Neural progenitor cell (in vitro differentiated cells): ENCODE data around the gene ELP5. TPM values are rescaled to one million over a fixed set of nuclear protein-coding genes. Genes with fewer than 3 reads are reported as not detected.

Experiments used
- DNase-seq: peaks from one replicate; pipeline ENCODE4 v3.0.0-alpha.2; 2016; ENCODE audit warnings: low spot score
- H2AFZ ChIP-seq: fragments of 200-600 bp; sonication (generic); replicated peaks from 2 replicates; pipeline ENCODE4 v1.6.1; 2016; ENCODE audit warnings: antibody characterized with exemption
- H3F3A ChIP-seq: fragments of 200-600 bp; sonication (generic); 2 replicates; pipeline ENCODE4 v1.6.1; 2016; ENCODE audit warnings: antibody characterized with exemption, low read depth
- H3K27ac ChIP-seq: fragments of 200-600 bp; sonication (generic); 2 replicates; pipeline ENCODE4 v1.5.1; 2016; ENCODE audit warnings: mild to moderate bottlenecking
- H3K27me3 ChIP-seq: fragments of 200-600 bp; sonication (generic); 2 replicates; pipeline ENCODE4 v1.6.1; 2016; ENCODE audit warnings: mild to moderate bottlenecking, moderate library complexity
- H3K36me3 ChIP-seq: fragments of 200-600 bp; sonication (generic); 2 replicates; pipeline ENCODE4 v1.5.1; 2016
- H3K4me1 ChIP-seq: fragments of 200-600 bp; sonication (generic); 2 replicates; pipeline ENCODE4 v1.6.1; 2016; ENCODE audit warnings: mixed run types
- H3K4me2 ChIP-seq: fragments of 200-600 bp; sonication (generic); 2 replicates; pipeline ENCODE4 v1.6.1; 2016
- H3K4me3 ChIP-seq: fragments of 200-600 bp; sonication (generic); 2 replicates; pipeline ENCODE4 v1.5.1; 2016
- H3K79me2 ChIP-seq: fragments of 200-600 bp; sonication (generic); 2 replicates; pipeline ENCODE4 v1.6.1; 2016; ENCODE audit warnings: low read depth
- H3K9ac ChIP-seq: fragments of 200-600 bp; sonication (generic); 2 replicates; pipeline ENCODE4 v1.6.1; 2016
- H3K9me3 ChIP-seq: fragments of 200-600 bp; sonication (generic); 2 replicates; pipeline ENCODE4 v1.5.1; 2016; ENCODE audit warnings: low read depth
- H4K20me1 ChIP-seq: fragments of 200-600 bp; sonication (generic); 2 replicates; pipeline ENCODE4 v1.6.1; 2016; ENCODE audit warnings: low read depth
- H3K27ac Mint-ChIP-seq: 3 replicates; pipeline ENCODE4 v1.8.0; 2021; ENCODE audit warnings: mixed read lengths
- H3K27me3 Mint-ChIP-seq: 2 replicates; pipeline ENCODE4 v1.8.0; 2022; ENCODE audit warnings: low read depth, mild to moderate bottlenecking, inconsistent platforms, moderate library complexity, mixed read lengths; ENCODE audit not compliant: insufficient read depth
- H3K36me3 Mint-ChIP-seq: 3 replicates; pipeline ENCODE4 v1.8.0; 2021; ENCODE audit warnings: mixed read lengths
- H3K4me1 Mint-ChIP-seq: 3 replicates; pipeline ENCODE4 v1.8.0; 2021; ENCODE audit warnings: mixed read lengths
- H3K4me3 Mint-ChIP-seq: 3 replicates; pipeline ENCODE4 v1.8.0; 2021; ENCODE audit warnings: mild to moderate bottlenecking, moderate library complexity, mixed read lengths
- H3K9me3 Mint-ChIP-seq: 3 replicates; pipeline ENCODE4 v1.8.0; 2020; ENCODE audit warnings: mixed read lengths
- EZH2 ChIP-seq: fragments of 200-600 bp; sonication (generic); IDR thresholded peaks from 2 replicates; pipeline ENCODE4 v1.6.1; 2017; ENCODE audit warnings: antibody characterized with exemption, mild to moderate bottlenecking, moderate library complexity
- EZH2phosphoT487 ChIP-seq: fragments of 200-600 bp; sonication (generic); IDR thresholded peaks from 2 replicates; pipeline ENCODE4 v1.6.1; 2017; ENCODE audit warnings: antibody characterized with exemption
- total RNA-seq: library from RNA; depleted of rRNA; stranded (reverse); fragments of >200 nt; gene quantifications from 2 replicates; pipeline ENCODE4 v1.2.3, GENCODE V29; 2015; ENCODE audit warnings: low replicate concordance
- TF ChIP-seq, protein P1 (sequence below): fragments of 200-600 bp; sonication (generic); IDR thresholded peaks from 2 replicates; pipeline ENCODE4 v1.5.1; 2017; ENCODE audit warnings: antibody characterized with exemption, mild to moderate bottlenecking

The ELP5 gene
- total RNA-seq, 1 donor from 2014 or later, result 17.5 TPM

DNA sequence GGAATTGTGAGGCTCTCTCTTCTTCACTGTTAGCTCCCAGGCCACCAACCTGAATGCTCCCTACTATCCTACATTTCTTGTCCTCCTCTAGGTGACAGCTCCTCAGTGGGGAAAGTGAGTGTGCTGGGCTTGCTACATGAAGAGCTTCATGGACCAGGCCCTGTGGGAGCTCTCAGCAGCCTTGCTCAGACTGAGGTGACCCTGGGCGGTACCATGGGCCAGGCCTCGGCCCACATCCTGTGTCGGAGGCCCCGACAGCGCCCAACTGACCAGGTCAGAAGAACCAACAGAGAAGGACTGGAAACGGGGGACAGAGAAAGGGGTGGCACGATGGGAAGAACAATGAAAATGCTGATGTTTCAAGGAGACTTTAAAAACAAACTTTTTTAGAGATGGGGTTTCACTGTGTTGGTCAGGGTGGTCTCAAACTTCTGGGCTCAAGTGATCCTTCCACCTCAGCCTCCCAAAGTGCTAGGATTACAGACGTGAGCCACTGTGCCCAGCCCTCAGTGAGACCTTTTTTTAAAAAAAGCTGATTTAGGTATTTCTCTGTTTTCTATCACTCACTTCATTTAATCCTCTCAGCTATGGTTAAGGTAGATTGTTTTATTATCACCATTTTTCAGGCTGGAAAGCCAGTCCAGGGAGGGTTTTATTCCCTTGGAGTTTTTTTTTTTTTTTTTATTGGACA lies 4.9 kb downstream of the ELP5 start:
- peaks cover 11% of the 10 kb centered on the region for H4K20me1 ChIP-seq
- peak overlapping the region; percentile 60 for H3K4me3 Mint-ChIP-seq
- H3K4me1 ChIP-seq, result peaks cover 5% of the 10 kb centered on the region
- no peaks in the 10 kb centered on the region for H3K9me3 Mint-ChIP-seq
- H3K4me1 Mint-ChIP-seq, result peaks cover 10% of the 10 kb centered on the region
- peaks cover 28% of the 10 kb centered on the region for H3F3A ChIP-seq
- TF ChIP-seq EZH2, result no peak
- TF ChIP-seq EZH2phosphoT487, result no peak
- no peak overlapping the region for H3K4me2 ChIP-seq
- no peaks in the 10 kb centered on the region for H3K9me3 ChIP-seq
- H3K36me3 Mint-ChIP-seq, result peaks cover 26% of the 10 kb centered on the region
- H3K27me3 Mint-ChIP-seq, result peaks cover 26% of the 10 kb centered on the region
- H3K4me3 ChIP-seq, result no peak overlapping the region
- H3K27ac ChIP-seq, result no peak overlapping the region
- H3K27me3 ChIP-seq, result peaks cover 23% of the 10 kb centered on the region
- H3K27ac Mint-ChIP-seq, result no peak overlapping the region
- H2AFZ ChIP-seq, result no peak overlapping the region
- no peak overlapping the region for H3K9ac ChIP-seq
- H3K36me3 ChIP-seq, result peaks cover 3% of the 10 kb centered on the region
- peaks cover 12% of the 10 kb centered on the region for H3K79me2 ChIP-seq
- DNase-seq, result no peak

DNA sequence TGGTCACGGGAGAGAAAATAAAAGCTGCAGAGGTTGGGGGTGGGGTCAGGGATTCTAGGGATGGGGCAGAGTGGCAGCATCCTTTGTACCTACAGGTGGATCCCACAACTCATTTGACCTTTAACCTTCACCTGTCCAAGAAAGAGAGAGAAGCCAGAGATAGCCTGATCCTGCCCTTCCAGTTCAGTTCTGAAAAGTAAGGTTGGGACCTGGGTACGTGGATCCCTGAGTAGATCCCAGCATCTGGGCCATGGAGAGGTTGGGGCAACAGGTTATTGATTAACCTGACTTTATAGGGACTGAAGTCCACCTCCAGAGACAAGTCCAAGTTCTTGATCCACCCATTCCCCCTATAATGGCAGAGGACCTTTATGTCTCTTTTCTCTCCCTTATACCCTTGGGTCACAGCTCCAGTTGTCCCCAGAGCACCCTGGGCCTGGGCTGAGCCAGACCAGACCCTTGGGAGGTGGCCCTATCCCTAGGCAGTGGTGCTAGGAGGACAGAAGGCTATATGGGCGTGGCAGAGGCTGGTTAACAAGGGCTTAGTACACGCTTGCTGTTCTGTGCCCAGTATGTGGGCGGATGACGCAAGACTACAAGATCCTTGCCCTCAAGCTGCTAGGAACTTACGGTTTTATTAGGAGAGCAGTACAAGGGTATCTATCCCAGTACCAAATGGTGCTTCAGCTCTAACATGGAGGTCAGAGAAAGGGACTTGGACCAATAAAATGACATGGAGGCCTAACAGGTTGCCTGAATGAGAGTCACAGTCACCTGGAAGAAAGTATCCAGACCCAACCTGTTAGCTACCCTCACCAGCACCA lies 6.9 kb downstream of the ELP5 start:
- no peak for TF ChIP-seq EZH2
- no peak for TF ChIP-seq EZH2phosphoT487
- TF ChIP-seq, protein P1, sequence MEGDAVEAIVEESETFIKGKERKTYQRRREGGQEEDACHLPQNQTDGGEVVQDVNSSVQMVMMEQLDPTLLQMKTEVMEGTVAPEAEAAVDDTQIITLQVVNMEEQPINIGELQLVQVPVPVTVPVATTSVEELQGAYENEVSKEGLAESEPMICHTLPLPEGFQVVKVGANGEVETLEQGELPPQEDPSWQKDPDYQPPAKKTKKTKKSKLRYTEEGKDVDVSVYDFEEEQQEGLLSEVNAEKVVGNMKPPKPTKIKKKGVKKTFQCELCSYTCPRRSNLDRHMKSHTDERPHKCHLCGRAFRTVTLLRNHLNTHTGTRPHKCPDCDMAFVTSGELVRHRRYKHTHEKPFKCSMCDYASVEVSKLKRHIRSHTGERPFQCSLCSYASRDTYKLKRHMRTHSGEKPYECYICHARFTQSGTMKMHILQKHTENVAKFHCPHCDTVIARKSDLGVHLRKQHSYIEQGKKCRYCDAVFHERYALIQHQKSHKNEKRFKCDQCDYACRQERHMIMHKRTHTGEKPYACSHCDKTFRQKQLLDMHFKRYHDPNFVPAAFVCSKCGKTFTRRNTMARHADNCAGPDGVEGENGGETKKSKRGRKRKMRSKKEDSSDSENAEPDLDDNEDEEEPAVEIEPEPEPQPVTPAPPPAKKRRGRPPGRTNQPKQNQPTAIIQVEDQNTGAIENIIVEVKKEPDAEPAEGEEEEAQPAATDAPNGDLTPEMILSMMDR, result no peak
- Mint-ChIP-seq H3K9me3 (no peaks in the 10 kb centered on the region), H3K4me1 (peaks cover 10% of the 10 kb centered on the region), H3K4me3 (no peak overlapping the region), H3K36me3 (peaks cover 26% of the 10 kb centered on the region), H3K27me3 (peaks cover 40% of the 10 kb centered on the region), H3K27ac (no peak overlapping the region)
- Histone ChIP-seq H3K79me2 (no peaks in the 10 kb centered on the region), H3K27ac (no peak overlapping the region), H3K4me2 (no peak overlapping the region), H3K4me1 (peaks cover 14% of the 10 kb centered on the region), H3K27me3 (peaks cover 43% of the 10 kb centered on the region), H2AFZ (no peak overlapping the region), H3K36me3 (peaks cover 3% of the 10 kb centered on the region), H3K9me3 (no peaks in the 10 kb centered on the region), H4K20me1 (peaks cover 11% of the 10 kb centered on the region), H3F3A (peaks cover 29% of the 10 kb centered on the region), H3K4me3 (no peak overlapping the region), H3K9ac (no peak overlapping the region)
- DNase-seq, result no peak

DNA sequence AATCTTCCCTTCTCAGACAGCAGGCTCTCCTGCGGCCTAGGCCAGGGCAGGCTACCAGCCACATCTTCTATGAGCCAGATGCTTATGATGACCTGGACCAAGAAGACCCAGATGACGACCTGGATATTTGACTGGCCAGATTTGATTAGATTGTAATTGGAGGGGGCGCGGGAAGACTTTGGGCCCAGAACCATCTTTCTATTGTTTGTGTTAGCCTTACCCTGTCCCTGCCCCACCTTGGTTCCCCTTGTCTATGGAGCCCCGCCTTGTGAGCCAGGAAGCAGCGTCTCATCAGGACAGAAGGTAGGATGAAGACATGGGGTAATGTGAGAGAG lies 7.5 kb downstream of the ELP5 start:
- no peak overlapping the region for H3K4me3 Mint-ChIP-seq
- Histone ChIP-seq H3K4me3 (no peak overlapping the region), H3F3A (peaks cover 29% of the 10 kb centered on the region), H3K9me3 (no peaks in the 10 kb centered on the region), H3K9ac (no peak overlapping the region), H3K27ac (no peak overlapping the region), H4K20me1 (peaks cover 11% of the 10 kb centered on the region), H3K4me2 (no peak overlapping the region), H3K27me3 (peaks cover 49% of the 10 kb centered on the region), H3K79me2 (no peaks in the 10 kb centered on the region), H2AFZ (no peak overlapping the region), H3K36me3 (no peaks in the 10 kb centered on the region), H3K4me1 (peaks cover 14% of the 10 kb centered on the region)
- TF ChIP-seq, protein P1, result no peak
- TF ChIP-seq EZH2 (no peak), EZH2phosphoT487 (no peak)
- H3K9me3 Mint-ChIP-seq, result no peaks in the 10 kb centered on the region
- H3K27ac Mint-ChIP-seq, result no peak overlapping the region
- peaks cover 25% of the 10 kb centered on the region for H3K36me3 Mint-ChIP-seq
- peaks cover 8% of the 10 kb centered on the region for H3K4me1 Mint-ChIP-seq
- peaks cover 46% of the 10 kb centered on the region for H3K27me3 Mint-ChIP-seq
- no peak for DNase-seq

DNA sequence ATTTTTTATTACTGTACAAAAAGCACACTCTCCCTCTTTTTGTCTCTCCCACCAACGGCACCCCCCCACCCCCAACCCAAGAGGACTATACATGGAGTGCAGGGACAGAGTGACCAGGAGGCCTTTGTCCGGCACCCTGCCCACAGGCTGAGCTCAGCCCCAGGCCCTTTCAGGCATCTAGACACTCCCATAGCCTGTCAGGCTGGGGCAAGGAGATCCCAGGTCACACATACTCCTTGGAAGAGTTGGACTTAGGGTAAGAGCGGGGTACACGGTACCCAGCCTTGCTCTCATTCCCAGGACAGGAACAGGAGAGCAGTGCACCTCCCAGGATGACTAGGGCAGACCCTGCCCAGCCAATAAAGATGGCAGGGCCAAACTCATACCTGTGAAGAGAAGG lies 8.1 kb downstream of the ELP5 start:
- Histone ChIP-seq H3K9me3 (no peaks in the 10 kb centered on the region), H3K79me2 (no peaks in the 10 kb centered on the region), H3F3A (peaks cover 29% of the 10 kb centered on the region), H3K9ac (no peak overlapping the region), H3K36me3 (no peaks in the 10 kb centered on the region), H3K4me3 (no peak overlapping the region), H2AFZ (no peak overlapping the region), H3K27ac (no peak overlapping the region), H3K27me3 (peaks cover 49% of the 10 kb centered on the region), H3K4me1 (peaks cover 14% of the 10 kb centered on the region), H3K4me2 (no peak overlapping the region), H4K20me1 (peaks cover 11% of the 10 kb centered on the region)
- Mint-ChIP-seq H3K27me3 (peaks cover 46% of the 10 kb centered on the region), H3K36me3 (peaks cover 20% of the 10 kb centered on the region), H3K9me3 (no peaks in the 10 kb centered on the region), H3K4me1 (peaks cover 8% of the 10 kb centered on the region), H3K27ac (no peak overlapping the region), H3K4me3 (peak overlapping the region; percentile 57)
- TF ChIP-seq EZH2, result no peak
- TF ChIP-seq EZH2phosphoT487, result no peak
- TF ChIP-seq, protein P1, result no peak
- no peak for DNase-seq
